NOMO-1 treated with dmso at 0.1 percent for 144 hours (cell line): ENCODE measurements around the gene FBLN7.

Source experiments
- DNase-seq: peaks from one replicate; lab custom pipeline; 2025; ENCODE audit not compliant: unreplicated experiment; lab: John Stamatoyannopoulos, UW

The FBLN7 gene

GRCh38 chr2:112140899-112141625, 2.9 kb downstream of the FBLN7 start:
- DNase-seq: no peak

DNA sequence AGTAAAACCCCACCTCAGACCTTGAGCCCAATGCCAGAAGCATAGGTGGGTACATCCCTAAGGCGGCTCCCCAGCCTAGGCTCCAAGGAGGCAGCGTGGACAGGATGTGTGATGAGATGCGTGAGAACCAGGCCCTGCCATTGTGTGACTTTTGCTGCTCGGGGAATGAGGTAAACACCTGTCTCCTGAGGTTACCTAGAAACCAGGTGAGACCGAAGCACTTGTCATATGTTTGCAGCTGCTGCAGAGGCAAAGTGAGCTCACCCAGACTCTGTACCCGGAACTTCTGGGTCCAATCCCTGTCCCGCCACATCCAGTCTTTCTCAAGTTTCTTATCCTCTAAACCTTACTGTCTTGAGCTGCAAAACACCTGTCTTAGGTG, 3.4 kb downstream of the FBLN7 start:
- no peak for DNase-seq

DNA sequence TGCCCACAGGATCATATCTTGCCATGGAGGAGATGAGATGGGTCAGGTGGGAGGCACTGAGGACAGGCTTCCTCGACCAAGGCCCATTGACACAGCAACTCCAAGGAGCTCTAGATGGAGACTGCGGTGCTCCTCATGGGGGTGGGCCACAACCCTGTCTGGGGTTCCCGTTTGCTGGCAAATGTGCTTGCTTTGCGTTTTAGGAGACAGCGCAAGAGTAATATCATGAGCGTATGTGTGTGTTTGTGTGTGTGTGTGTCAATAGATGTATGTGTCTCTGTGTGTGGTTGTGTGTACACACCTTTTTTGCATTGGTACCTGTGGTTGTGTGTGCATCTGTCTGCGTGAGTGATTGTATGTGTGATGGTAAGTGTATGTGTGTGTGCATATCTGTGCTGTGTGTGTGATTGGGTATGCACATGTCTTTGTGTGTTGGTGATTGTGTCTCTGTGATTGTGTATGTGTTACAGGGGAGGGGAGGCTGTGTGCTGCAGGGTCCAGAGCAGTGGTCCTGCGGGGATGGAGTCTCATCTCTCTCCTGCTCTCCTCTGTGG, 4.4 kb downstream of the FBLN7 start:
- DNase-seq: no peak

GRCh38 chr2:112143150-112143549, 5.0 kb downstream of the FBLN7 start:
- no peak for DNase-seq

GRCh38 chr2:112144966-112145365, 6.8 kb downstream of the FBLN7 start:
- DNase-seq: no peak

DNA sequence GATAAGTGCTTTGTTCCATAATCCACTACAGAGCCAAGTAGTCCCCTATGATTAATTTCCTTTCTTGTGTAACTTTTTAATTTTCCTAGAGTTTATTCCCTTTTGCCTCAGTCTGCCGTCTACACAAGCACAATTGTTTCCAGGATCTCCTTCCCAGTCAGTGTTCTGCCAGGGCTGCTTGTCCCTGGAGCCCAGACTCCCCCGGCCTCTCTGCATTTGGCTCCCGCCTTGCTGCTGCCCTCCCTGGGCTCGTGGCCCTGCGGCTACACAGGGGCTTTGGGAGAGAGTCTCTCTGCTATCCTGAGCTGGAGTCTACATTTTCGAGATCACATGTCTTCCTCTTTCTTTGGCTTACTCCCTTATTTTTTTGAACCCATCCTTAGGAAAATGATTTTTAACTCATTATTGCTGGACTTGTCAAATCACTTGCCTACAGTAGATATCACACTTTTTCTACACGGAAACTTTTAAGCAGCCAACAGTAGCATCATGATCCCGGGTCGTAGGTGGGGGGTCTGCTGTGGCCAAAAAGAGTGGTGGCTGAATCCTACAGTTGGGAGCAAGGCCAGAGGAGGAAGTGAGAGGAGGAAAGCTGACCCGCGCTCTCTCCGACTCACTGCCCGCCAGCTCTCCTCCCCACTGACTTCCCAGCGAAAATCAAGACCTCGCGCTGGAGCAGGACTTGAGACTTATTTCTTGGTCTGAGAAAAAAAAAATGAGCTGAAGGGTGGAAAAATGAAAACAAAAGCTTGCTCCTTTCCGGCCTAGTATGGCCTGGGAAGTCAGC, 9.4 kb downstream of the FBLN7 start:
- DNase-seq: no peak

DNA sequence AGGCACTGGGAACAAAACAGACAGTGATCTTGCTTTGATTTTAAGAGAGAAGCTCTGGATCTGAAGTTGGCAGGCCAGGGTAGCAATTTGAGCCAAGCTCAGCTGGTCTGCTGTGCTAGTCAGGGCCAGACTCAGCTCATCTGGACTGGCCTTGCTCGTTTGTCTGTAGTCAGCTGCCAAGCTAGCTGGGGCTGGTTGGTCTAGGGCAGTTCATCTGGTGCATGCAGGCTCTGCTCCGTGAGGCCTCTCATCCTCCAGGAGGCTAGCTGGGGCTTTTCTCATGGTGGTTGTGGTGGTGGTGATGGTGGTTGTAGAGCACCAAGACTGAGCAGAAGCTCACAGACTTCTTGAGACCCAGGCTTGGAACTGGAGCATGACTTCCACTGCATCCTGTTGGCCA, 10.3 kb downstream of the FBLN7 start:
- DNase-seq: no peak

DNA sequence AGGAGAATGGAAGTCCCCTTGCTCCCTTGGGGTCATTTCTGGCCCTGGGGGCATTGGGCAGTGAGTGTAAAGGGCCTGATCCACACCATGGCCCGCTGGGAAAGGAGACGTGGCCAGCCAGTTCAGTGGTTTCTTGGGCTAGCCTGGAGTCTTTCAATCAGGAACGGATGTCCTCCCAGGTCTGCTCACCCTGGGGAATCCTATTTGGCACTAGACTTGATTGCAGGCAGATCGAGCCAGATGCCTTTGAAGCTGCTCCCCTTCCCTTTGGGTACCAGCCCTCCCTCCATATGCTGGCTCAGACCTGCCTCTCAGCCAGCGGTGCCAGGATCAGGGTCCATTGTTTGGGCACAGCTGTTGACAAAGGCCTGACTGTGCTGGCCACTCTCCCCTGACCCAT, 11.0 kb downstream of the FBLN7 start:
- DNase-seq: no peak

- no peak for DNase-seq
Measured at GRCh38 chr2:112149866-112150435, 11.8 kb downstream of the FBLN7 start.

- no peak for DNase-seq
Measured at GRCh38 chr2:112150447-112150846, 12.3 kb downstream of the FBLN7 start.

DNA sequence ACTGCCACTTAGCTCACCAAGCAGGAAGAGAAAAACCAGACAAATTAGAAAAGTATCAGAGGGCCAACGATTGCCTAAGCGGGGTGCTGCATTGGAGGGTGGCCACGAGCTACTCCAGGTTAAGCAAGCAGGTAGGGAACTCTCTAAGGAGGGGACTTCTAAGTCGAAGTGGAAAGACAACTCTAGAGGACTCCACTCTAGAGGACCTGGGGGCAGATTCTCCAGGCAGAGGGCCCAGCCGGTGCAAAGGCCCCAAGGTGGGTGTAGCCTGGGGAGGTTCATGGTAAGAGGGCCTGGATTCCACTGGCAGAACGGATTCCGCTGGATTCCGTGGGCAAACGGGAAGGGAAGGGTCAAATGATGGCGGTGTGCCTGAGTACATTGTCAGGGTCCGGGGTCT, 12.7 kb downstream of the FBLN7 start:
- DNase-seq: no peak

GRCh38 chr2:112151271-112151670, 13.1 kb downstream of the FBLN7 start:
- no peak for DNase-seq

- DNase-seq: no peak
Measured at GRCh38 chr2:112151701-112152440, 13.7 kb downstream of the FBLN7 start.

GRCh38 chr2:112152476-112153178, 14.4 kb downstream of the FBLN7 start:
- no peak for DNase-seq

DNA sequence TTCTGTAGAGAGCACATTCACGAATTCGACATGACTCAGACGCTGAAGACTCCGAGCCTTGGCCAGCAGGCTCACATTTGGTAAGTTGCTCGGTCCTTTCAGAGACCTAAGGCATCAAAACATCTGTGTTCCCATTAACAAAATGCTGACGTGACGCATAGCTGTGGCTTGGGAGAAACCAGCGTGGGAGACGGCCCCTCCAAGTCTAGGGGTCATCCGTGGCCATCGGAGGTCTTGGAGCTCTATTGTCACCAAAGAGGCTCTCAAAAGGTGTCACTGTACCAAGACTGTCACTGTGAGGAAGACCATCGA, 14.9 kb downstream of the FBLN7 start:
- no peak for DNase-seq

DNA sequence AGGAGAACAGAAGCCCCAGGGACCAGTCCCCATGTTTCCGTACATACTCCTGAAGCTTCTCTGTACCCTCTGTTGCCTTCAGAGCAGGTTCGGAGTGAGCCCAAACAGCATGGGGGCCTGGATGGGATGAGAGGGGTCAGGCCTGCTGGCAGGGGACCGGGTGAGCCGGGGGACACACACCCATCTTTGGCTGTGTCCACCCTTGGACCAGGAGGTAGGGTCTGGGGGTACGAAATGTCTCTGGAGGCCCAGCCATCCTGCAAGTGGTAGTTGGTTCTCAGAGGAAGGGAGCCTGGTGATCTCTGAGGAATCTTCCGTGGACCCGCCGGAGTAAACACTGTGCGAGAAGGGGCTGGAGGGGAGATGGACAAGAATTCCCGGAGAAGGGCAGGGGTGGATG, 15.3 kb downstream of the FBLN7 start:
- no peak for DNase-seq

GRCh38 chr2:112154246-112155117, 16.3 kb downstream of the FBLN7 start:
- DNase-seq: no peak

DNA sequence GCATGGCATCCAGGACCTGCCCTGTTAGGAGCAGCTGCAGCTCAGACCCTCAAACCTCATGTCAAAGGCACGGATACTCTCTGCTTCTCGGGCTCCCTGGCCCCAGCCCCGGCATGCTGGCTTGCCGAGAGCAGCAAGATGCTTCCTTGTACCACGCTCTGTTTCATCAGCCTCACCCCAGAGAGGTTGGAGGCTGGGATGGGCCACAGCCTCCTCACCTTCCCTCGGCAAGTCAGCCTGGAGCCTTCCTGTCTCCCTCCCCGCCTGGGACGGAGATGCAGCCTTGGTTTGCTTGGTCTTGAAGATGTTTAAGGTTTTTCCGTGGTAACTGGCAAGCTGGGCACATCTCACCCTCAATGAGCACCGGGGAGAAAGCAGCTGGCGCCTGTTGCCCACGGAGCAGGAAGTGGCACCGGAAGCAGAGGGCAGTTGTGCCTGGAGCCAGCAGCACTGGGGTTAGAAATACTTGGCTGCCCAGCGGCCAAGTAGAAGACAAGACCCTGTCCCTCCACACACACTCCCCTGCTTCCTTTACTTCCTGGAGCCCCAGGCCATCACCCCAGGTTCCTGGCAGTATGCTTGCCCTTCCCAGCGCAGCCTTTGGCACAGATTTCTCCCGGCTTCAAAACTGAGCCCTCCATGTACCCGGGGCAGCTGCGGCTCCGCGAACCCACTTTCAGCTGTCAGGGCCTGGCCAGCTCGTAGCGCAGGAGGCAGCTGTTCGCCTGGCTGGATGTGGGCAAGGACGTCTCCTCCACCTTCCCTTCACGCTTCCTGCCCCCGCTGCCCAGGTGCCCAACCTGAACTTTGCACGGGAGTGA, 17.4 kb downstream of the FBLN7 start:
- no peak for DNase-seq
